SK-MEL-5 (cell line): ENCODE measurements around the gene DGKB. TPM values are rescaled to one million over a fixed set of nuclear protein-coding genes. Genes with fewer than 3 reads are reported as not detected.
A peak's percentile ranks its signal among the peaks of the same experiment; 100 is the strongest.

ENCODE experiments used
- DNase-seq: peaks from one replicate; pipeline ENCODE4 v3.0.0-alpha.2; 2016; ENCODE audit warnings: low read depth, low spot score
- in situ Hi-C: cut with HindIII; loops from 2 replicates; pipeline ENCODE4 v1.10.0; 2016; ENCODE audit warnings: low sequenced_read_pairs, high pct_unique_total_duplicates, low pct_unique_long_range_greater_than_20kb
- total RNA-seq: library from RNA; depleted of rRNA; stranded (reverse); fragments of >200 nt; shearing (Covaris generic); gene quantifications from 2 replicates; pipeline ENCODE4 v1.2.3, GENCODE V29; 2014

Gene DGKB
- total RNA-seq, 1 experiment from 2014 or later, result 0.16 TPM

DNA sequence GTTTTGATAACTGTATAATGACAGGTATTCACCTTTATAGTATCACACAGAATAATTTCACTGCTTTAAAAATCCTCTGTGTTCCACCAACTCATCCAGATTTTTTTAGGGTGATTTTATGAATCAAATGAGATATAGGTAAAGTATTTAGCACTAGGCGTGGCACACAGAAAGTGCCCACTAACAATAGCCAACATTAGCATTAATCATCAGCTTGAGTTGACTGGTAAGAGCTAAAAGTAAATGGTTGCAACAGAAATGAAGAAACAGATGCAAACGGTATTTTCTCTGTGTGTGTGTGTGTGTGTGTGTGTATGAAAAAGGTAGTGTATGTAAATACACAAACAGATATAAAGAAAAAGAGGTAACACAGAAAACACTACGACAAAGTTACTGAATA lies 534.3 kb downstream of the DGKB start:
- in situ Hi-C loops, result no loop called here
- DNase-seq, result no peak

DNA sequence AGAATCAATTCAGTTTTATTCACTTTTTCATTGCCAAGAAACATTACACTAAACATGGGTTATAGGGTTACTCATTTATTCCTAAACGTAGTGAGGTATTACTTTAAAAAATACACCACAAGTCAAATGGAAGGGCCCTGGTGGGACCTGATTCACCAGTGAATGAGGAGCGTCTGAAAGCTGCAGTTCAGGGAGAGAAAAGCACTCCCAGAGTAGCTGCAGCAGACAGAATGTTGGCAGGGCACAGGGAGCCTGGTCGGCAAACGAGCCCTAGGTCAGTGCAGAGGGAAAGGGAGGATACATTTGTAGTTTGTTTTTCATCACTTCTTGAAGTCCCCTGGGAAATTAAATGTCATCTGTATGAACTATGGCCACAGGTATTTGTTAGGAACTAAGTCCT lies 551.4 kb downstream of the DGKB start:
- in situ Hi-C loops, result no loop called here
- DNase-seq, result no peak

DNA sequence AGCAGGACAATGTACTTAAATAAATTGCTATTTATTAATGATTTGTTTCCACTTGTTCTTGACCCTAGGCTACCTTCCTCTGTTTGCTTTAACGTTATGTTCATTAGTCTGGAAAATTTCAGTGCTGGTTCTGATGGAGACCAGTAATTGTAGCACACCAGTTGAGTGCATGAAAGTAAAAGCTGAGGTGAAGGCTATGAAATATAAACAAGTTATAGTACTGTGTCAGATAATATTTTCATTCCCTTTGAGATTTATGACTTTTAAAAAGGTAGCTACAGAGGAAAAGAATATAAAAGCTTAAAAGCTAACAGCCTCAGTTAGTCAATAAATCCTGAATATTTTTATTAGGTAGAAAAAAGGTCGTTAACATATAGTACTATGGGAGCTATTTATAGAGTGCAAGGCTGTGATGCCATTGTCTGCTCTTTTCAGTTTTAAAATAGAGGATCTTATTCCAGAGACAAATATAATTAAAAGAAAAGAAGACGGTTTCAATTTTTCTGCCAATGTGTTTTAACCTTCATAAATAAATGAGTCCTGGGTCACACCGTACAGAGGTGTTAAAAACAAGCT lies 561.3 kb downstream of the DGKB start:
- in situ Hi-C loops, result no loop called here
- no peak for DNase-seq

GRCh38 chr7:14340393-14341074 lies 562.0 kb downstream of the DGKB start:
- DNase-seq, result no peak
- in situ Hi-C loops, result no loop called here

DNA sequence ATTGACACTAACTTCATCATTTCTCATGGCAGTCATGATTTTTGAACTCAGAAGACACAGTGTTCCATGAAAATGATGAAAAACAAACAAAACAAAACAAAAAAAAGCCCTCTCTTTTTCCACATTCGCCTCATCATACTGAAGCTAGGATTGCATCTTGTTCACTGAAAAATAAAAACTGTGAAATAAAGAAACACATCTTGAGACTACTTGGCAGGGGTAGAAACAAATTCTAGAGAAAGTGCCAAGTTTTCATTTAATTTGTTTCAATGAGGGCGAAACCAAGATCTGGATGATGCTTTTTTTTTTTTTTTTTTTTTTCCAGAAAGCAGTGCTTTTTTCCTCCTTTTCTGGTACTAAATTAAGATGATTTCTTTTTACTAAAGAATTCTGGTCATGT lies 562.7 kb downstream of the DGKB start:
- no peak for DNase-seq
- in situ Hi-C loops, result no loop called here

GRCh38 chr7:14336256-14336655 lies 566.3 kb downstream of the DGKB start:
- no peak for DNase-seq
- in situ Hi-C loops, result no loop called here

DNA sequence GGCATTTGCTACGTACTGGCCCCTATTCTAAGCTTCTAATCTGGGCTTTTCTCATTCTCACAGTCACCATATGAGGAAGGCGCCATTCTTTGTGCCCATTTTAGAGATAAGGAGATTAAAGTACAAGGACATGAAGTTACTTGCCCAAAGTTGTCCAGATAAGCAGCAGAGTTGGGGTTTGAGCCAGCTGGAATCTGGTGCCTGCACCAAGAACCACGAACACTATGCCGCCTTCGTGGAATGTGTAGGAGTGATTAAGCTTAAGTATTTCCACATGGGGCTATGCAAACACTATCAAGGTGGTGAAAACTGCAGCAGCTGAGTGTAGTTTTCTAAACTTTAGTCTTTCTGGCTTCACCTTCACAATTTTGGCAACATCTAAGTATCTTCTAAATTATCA lies 570.4 kb downstream of the DGKB start:
- in situ Hi-C loops, result no loop called here
- no peak for DNase-seq

DNA sequence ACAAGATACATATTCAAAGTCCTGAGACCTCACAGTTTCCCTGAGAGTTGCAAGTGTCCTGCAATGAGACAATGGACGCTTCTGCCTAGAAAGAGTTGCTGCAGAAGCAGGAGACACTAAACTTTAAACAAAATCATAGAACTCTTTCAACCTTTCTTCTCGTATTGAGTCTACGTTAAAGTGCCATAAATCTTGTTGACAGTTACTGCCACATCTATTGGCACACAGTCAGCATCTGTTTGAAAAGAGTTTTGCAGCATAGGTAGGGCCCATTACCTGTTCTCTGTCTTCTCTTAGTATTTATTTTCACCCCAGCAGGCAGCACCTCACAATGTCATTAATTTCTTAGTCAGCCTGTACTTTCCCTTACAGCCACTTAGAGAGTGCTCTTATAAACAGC lies 577.8 kb downstream of the DGKB start:
- no peak for DNase-seq
- in situ Hi-C loops, result no loop called here

DNA sequence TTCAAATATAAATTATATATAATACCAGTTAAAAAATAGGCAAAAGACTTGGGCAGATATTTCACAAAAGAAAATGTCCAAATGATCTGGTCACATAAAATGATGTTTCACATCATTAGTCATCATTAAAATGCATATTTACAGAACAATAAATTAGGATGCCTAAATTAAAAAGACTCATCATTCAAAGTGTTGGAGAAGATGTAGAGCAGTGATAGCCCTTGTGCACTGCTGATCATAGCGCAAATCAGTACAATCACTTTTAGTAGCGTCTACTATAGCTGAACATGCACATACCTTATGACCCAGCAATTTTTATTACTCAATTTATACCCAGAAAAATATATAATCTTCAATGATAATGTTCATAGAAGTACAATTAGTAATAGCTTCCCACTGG lies 579.8 kb downstream of the DGKB start:
- in situ Hi-C loops, result no loop called here
- no peak for DNase-seq

- DNase-seq, result no peak
- in situ Hi-C loops, result no loop called here
Observed at GRCh38 chr7:14321947-14322346, 580.6 kb downstream of the DGKB start.

GRCh38 chr7:14309432-14309831 lies 593.1 kb downstream of the DGKB start:
- in situ Hi-C loops, result no loop called here
- DNase-seq, result no peak

GRCh38 chr7:14305233-14305866 lies 597.2 kb downstream of the DGKB start:
- in situ Hi-C loops, result no loop called here
- peak; percentile 57 for DNase-seq

DNA sequence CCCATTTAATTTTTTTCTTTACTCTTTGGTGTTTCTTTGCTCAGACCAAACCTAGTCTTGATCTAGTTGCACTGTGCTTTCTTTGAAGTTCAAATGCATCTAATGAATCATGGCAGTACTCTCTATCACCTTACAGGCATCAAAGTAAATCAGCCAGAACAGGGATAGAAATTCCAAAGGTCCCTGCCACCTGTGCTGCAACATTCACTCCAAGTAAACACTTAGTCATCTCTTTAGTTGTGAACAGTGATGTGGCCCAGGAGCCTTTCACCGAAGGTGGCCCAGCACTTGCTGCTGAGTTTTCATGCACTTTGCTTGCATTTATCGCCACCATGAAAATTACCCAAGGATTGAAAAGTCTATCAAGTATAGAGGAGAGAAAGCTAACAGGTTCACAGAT lies 599.0 kb downstream of the DGKB start:
- in situ Hi-C loops, result no loop called here
- DNase-seq, result no peak

- in situ Hi-C loops, result no loop called here
- DNase-seq, result no peak
Observed at GRCh38 chr7:14294637-14295036, 607.9 kb downstream of the DGKB start.

DNA sequence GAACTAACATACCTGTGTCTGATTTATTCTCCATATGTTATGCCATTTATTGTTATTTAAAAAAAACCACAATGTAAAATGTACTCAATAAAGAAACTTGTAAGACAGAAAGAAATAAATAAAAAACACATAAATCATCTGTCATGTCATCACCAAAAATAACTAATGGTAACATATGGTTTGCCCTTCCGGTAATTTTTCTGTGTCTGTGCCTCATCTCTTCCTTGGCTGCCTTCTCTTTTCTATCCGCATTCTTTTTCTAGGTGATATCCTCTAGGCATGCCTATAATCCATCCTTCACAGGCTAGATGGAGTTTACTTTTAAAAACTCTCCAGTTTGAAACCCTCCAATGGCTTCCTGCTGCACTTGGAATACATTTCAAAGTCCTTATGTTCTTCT lies 609.1 kb downstream of the DGKB start:
- in situ Hi-C loops, result no loop called here
- no peak for DNase-seq

DNA sequence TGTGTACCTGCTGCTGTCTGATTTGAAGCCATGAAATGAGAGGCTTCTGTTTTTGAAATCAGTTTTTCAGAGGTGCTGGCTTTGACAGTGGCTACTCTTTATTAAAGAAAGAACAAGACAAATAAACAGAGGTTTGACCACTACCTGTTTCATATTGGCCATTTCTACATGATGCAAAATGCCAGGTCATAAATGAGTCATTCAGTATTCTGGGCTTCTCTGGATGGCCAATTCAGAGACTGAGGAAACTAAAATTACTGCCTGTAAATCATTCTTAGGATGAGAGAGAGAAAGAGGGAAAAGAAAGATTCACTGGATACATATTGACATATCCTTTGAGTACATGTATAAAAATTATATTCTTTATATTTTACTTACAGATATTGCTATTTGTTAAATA lies 609.8 kb downstream of the DGKB start:
- no peak for DNase-seq
- in situ Hi-C loops, result no loop called here

DNA sequence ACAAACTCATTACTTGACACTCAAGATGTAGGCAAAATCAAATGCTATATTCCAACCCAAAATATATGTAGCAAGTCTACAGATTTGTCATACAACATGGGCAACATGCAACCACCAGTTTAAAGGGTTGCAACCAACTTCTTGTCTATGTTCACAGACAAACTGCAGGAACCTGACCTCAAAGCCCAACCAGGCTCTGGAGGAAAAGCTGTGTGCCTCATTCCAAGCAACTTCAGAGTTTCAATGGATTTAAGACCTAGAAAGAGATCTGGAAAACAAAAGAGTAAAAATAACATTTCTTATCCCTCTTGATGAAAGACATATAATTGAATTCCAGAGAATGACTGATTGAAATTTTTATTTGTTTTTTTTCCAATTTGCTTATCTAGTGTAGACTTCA lies 612.6 kb downstream of the DGKB start:
- in situ Hi-C loops, result no loop called here
- DNase-seq, result no peak

DNA sequence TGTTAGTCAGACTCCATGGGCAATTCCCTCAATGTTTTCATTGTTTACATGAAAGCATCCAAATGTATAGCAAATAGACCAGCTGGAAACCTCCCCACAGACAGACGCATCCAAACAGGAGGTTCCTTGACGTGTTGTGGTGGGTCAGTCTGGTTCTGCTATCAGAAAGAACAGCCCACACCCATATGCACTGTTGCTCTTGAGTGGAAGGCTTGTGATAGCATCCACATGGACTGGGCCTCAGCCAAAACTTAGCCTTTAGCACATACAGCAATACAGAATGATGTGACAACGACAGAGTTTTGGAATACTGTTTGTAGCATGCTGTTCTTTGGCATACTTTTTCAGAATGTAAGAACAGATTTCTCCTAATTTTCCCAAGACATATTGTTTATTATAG lies 613.9 kb downstream of the DGKB start:
- no peak for DNase-seq
- in situ Hi-C loops, result no loop called here

DNA sequence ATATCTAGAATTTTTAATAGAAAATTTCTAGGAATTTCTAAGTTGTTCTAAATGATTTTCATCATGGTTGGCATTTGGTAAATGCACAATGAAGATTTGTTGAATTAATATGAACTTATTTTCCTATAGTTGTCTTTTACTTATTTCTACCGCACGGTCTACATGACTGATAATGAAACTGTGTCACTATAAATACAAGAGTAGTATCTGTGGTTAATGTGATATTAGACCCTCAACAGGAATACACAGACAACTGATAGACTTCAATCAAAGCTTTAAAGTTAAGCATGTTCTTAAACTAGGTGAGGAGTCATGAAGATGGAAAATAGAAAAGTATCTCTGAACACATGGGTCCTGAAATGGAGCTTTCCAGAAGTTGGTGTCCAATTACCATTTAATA lies 615.2 kb downstream of the DGKB start:
- DNase-seq, result no peak
- in situ Hi-C loops, result no loop called here
